MCF 10A (cell line): ENCODE measurements around the gene HCAR2. TPM values are rescaled to one million over a fixed set of nuclear protein-coding genes. Genes with fewer than 3 reads are reported as not detected.
"Not testable (repeated sequence)": the region's sequence is repeated elsewhere in the genome, so short reads cannot be mapped to it uniquely, and the experiment has no call there.

Experiments
- BruUV-seq: library from RNA; stranded (reverse); fragments of 400-500 nt; replicated peaks from 2 replicates; lab custom pipeline; 2021; lab: Mats Ljungman, UMichigan
- CTCF ChIA-PET: fragments of 300-600 bp; sonication (Branson Sonifier 250); formaldehyde crosslinking; extraction: SDS; loops from one replicate; lab custom pipeline; 2021; ENCODE audit warnings: antibody characterized with exemption, inconsistent platforms; lab: Yijun Ruan, JAX
- POLR2A ChIA-PET: fragments of 300-600, 350-650 bp; sonication (Branson Sonifier 250); formaldehyde crosslinking; extraction: SDS; loops from one replicate; lab custom pipeline; 2020; ENCODE audit warnings: antibody characterized with exemption, inconsistent platforms; lab: Yijun Ruan, JAX
- DNase-seq: peaks from one replicate; pipeline ENCODE4 v3.0.0-alpha.2; 2018; ENCODE audit not compliant: unreplicated experiment
- H3K27ac Mint-ChIP-seq: one replicate; pipeline ENCODE4 v1.8.0; 2022; ENCODE audit warnings: mild to moderate bottlenecking, low read depth, mixed read lengths; ENCODE audit not compliant: unreplicated experiment
- H3K27me3 Mint-ChIP-seq: one replicate; pipeline ENCODE4 v1.8.0; 2022; ENCODE audit warnings: mixed read lengths; ENCODE audit not compliant: insufficient read depth, unreplicated experiment
- H3K36me3 Mint-ChIP-seq: one replicate; pipeline ENCODE4 v1.8.0; 2022; ENCODE audit warnings: mild to moderate bottlenecking, moderate library complexity, mixed read lengths; ENCODE audit not compliant: insufficient read depth, unreplicated experiment
- H3K4me1 Mint-ChIP-seq: one replicate; pipeline ENCODE4 v1.8.0; 2022; ENCODE audit warnings: mixed read lengths; ENCODE audit not compliant: insufficient read depth, unreplicated experiment
- H3K4me3 Mint-ChIP-seq: one replicate; pipeline ENCODE4 v1.8.0; 2022; ENCODE audit warnings: mild to moderate bottlenecking, moderate library complexity, mixed read lengths; ENCODE audit not compliant: unreplicated experiment
- H3K9me3 Mint-ChIP-seq: one replicate; pipeline ENCODE4 v1.8.0; 2022; ENCODE audit warnings: mixed read lengths; ENCODE audit not compliant: unreplicated experiment
- CTCF ChIP-seq: fragments of 200-600 bp; IDR thresholded peaks from one replicate; pipeline ENCODE4 v1.8.0; 2022; ENCODE audit warnings: antibody characterized with exemption, mild to moderate bottlenecking; ENCODE audit not compliant: unreplicated experiment
- intact Hi-C: fragments of 100-400 bp; cut with micrococcal nuclease; formaldehyde crosslinking; loops from 2 replicates; pipeline ENCODE4 v1.14.1; 2022
- total RNA-seq: library from RNA; stranded (reverse); gene quantifications from 2 replicates; pipeline ENCODE4 v1.2.3, GENCODE V29; 2022

HCAR2 gene
- total RNA-seq, 1 experiment from 2014 or later, result 0.19 TPM

GRCh38 chr12:122659579-122659978, 43.6 kb downstream of the HCAR2 start:
- DNase-seq, result no peak
- ChIA-PET POLR2A (no interaction called here), CTCF (interaction anchor here (0.7 to 2.1 kb wide), 4 partner anchors 9 to 299 kb away, joined by 3 to 6 read pairs (median 4); no protein-coding TSS in a partner anchor)
- TF ChIP-seq CTCF, result no peak
- H3K9me3 Mint-ChIP-seq, result no peaks in the 10 kb centered on the region
- no peaks in the 10 kb centered on the region for H3K36me3 Mint-ChIP-seq
- intact Hi-C loops, result no loop called here
- no peaks in the 10 kb centered on the region for H3K4me1 Mint-ChIP-seq
- no peak overlapping the region for H3K27ac Mint-ChIP-seq
- no peaks in the 10 kb centered on the region for H3K27me3 Mint-ChIP-seq
- BruUV-seq, result no TSS peak
- H3K4me3 Mint-ChIP-seq, result no peak overlapping the region

- Mint-ChIP-seq H3K4me1 (no peaks in the 10 kb centered on the region), H3K9me3 (no peaks in the 10 kb centered on the region), H3K36me3 (no peaks in the 10 kb centered on the region), H3K27ac (no peak overlapping the region), H3K27me3 (no peaks in the 10 kb centered on the region), H3K4me3 (no peak overlapping the region)
- ChIA-PET CTCF (interaction anchor here (0.7 kb wide), 1 partner anchor 18 kb away, joined by 3 read pairs; no protein-coding TSS in a partner anchor), POLR2A (no interaction called here)
- intact Hi-C loops, result no loop called here
- no peak for DNase-seq
- BruUV-seq, result no TSS peak
- TF ChIP-seq CTCF, result no peak
Observed at GRCh38 chr12:122656298-122656697, 46.9 kb downstream of the HCAR2 start.

- H3K4me3 Mint-ChIP-seq, H3K36me3 Mint-ChIP-seq, H3K27ac Mint-ChIP-seq, H3K27me3 Mint-ChIP-seq, BruUV-seq, intact Hi-C loops, DNase-seq, H3K9me3 Mint-ChIP-seq, H3K4me1 Mint-ChIP-seq: not testable (repeated sequence)
- POLR2A ChIA-PET, result interaction anchor here (0.6 kb wide), 1 partner anchor 34 kb away, joined by 3 read pairs; no protein-coding TSS in a partner anchor
- CTCF ChIA-PET, result interaction anchor here (0.6 to 1.6 kb wide), 2 partner anchors 16 to 27 kb away, joined by 3 to 4 read pairs; no protein-coding TSS in a partner anchor
Observed at GRCh38 chr12:122653291-122653690, 49.9 kb downstream of the HCAR2 start.

GRCh38 chr12:122651520-122652224, 51.5 kb downstream of the HCAR2 start:
- ChIA-PET POLR2A (no interaction called here), CTCF (interaction anchor here (0.5 kb wide), 1 partner anchor 100 kb away, joined by 3 read pairs; no protein-coding TSS in a partner anchor)
- Mint-ChIP-seq H3K9me3 (no peaks in the 10 kb centered on the region), H3K4me3 (no peak overlapping the region), H3K36me3 (no peaks in the 10 kb centered on the region), H3K27ac (no peak overlapping the region), H3K4me1 (peaks cover 5% of the 10 kb centered on the region), H3K27me3 (no peaks in the 10 kb centered on the region)
- no peak for TF ChIP-seq CTCF
- DNase-seq, result no peak
- BruUV-seq, result no TSS peak
- intact Hi-C loops, result no loop called here

Other genes starting within 250 kb of the HCAR2 start
- 33.4 and 41.8 TPM in 2 replicates for gene ZCCHC8, start 202.4 kb downstream of the HCAR2 start, total RNA-seq
- 74.9 and 93.4 TPM in 2 replicates for gene RSRC2, start 176.4 kb downstream of the HCAR2 start, total RNA-seq
- 18.0 and 26.1 TPM in 2 replicates for gene KNTC1, start 176.1 kb downstream of the HCAR2 start, total RNA-seq
- not detected in 2 replicates for gene HCAR3, start 13.5 kb upstream of the HCAR2 start, total RNA-seq
- not detected in 2 replicates for gene HCAR1, start 27.5 kb upstream of the HCAR2 start, total RNA-seq
- gene DENR, start 49.5 kb upstream of the HCAR2 start, total RNA-seq, result 87.9 and 104 TPM in 2 replicates
- gene CCDC62, start 71.2 kb upstream of the HCAR2 start, total RNA-seq, result 0.51 and 0.81 TPM in 2 replicates
- 41.6 and 44.6 TPM in 2 replicates for gene HIP1R, start 132.1 kb upstream of the HCAR2 start, total RNA-seq
- 33.8 and 37.6 TPM in 2 replicates for gene VPS37B, start 192.8 kb upstream of the HCAR2 start, total RNA-seq